ENCODE measurements around the gene IAPP. TPM values are rescaled to one million over a fixed set of nuclear protein-coding genes. Genes with fewer than 3 reads are reported as not detected.

The IAPP gene
- total RNA-seq, 2 donors from 2014 or later: 3.6 to 111 TPM

DNA sequence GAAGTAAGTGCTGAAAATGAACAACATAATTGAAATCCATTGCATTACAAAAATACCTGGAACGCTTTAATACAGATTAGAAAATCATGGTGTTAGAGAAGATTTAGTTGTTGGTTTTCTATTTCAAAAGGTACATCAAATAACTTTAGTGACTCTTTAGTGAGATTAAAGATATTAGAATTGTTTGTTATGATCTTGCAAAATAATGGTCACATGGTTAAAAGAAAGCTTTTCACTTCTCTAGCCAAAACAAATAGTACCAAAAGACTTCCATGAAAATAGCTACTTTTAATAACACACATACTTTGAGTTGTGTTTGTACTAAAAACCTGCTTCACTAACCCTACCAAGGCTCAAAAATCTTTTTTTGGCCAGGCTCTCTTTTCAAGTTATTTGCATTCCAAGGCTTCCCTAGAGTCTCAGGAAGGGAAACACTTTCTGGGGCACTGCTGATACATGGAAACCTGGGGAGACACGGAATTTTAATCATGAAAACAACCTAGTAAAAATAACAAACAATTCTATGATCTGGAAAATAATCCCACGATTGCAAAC, 37.9 kb upstream of the IAPP start, which contains the start of gene SLCO1A2:
SLCO1A2 (minus strand) TSS at position 147 of the 555 bp plus-strand sequence. CDS start 270 bp downstream, outside the sequence.
- intact Hi-C loops (cut with DNase I): no loop called here
- Histone ChIP-seq H3K36me3 (replicated peaks in 1 of 2; ENCODE audit: insufficient read depth in 1 of 2, low read depth in 2 of 2) (no peaks in the 10 kb centered on the region), H3K9me3 (no peaks in the 10 kb centered on the region), H3K27ac (no peak within 1 kb of the TSS), H3K4me3 (no peak within 1 kb of the TSS), H3K27me3 (no peaks in the 10 kb centered on the region), H3K4me1 (no peaks in the 10 kb centered on the region)
- DNase-seq (no peak), ATAC-seq (no peak)
- TF ChIP-seq POLR2A (IDR thresholded peaks at IDR 0.05): no peak
- TF ChIP-seq, protein P1, sequence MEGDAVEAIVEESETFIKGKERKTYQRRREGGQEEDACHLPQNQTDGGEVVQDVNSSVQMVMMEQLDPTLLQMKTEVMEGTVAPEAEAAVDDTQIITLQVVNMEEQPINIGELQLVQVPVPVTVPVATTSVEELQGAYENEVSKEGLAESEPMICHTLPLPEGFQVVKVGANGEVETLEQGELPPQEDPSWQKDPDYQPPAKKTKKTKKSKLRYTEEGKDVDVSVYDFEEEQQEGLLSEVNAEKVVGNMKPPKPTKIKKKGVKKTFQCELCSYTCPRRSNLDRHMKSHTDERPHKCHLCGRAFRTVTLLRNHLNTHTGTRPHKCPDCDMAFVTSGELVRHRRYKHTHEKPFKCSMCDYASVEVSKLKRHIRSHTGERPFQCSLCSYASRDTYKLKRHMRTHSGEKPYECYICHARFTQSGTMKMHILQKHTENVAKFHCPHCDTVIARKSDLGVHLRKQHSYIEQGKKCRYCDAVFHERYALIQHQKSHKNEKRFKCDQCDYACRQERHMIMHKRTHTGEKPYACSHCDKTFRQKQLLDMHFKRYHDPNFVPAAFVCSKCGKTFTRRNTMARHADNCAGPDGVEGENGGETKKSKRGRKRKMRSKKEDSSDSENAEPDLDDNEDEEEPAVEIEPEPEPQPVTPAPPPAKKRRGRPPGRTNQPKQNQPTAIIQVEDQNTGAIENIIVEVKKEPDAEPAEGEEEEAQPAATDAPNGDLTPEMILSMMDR (IDR thresholded peaks at IDR 0.05): no peak
- 56 to 59% methylated on average over 3 of the region's 3 CpGs for WGBS, 2 donors

DNA sequence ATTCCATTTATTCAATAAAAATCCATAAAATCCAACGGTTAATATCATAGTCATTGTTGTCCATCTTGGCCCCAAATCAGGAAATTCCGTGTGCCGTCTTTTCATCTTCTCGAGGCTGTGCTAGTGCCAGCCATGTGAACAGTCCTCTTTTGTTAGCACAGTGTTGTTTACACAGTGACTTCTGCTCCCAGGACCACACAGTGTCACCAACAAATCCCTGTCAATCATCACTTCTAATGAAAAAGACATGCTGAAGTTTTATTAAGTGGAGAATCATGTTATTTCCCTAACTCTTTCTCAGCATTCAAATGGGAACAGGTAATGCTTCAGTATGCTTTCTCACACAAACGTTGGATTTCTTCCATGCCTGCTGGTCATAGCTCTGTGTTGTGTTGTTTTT, 36.0 kb upstream of the IAPP start:
- Histone ChIP-seq H3K4me1 (no peaks in the 10 kb centered on the region), H3K27me3 (no peaks in the 10 kb centered on the region), H3K36me3 (replicated peaks in 1 of 2; ENCODE audit: insufficient read depth in 1 of 2, low read depth in 2 of 2) (no peaks in the 10 kb centered on the region), H3K4me3 (no peak overlapping the region), H3K9me3 (no peaks in the 10 kb centered on the region), H3K27ac (no peak overlapping the region)
- ATAC-seq (no peak), DNase-seq (no peak)
- 10 to 18% methylated on average over 5 of the region's 5 CpGs for WGBS, 2 donors
- TF ChIP-seq POLR2A (IDR thresholded peaks at IDR 0.05): no peak
- TF ChIP-seq, protein P1 (IDR thresholded peaks at IDR 0.05): no peak
- intact Hi-C loops (cut with DNase I): no loop called here

DNA sequence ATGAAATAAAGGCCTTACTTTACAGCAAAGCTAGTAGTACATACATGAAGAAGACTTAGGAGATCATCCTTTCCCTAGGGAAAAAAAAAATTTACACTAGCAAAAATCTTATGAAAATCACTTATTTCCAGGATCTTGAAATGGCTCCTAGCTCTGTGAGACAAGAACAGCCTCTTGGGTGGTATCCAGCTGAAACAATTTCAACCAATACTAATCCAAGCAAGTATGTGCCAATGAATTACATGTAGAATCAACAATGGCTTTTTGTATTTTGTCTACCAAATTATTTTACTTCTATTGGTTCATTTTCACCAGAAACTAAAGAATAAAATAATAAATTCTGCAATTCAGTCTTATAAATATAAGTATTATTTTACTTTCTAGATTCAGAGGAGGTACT, 35.2 kb upstream of the IAPP start:
- ATAC-seq: no peak
- H3K9me3 ChIP-seq: no peaks in the 10 kb centered on the region
- TF ChIP-seq, protein P1 (IDR thresholded peaks at IDR 0.05): no peak
- no peak for TF ChIP-seq POLR2A (IDR thresholded peaks at IDR 0.05)
- no peak overlapping the region for H3K4me3 ChIP-seq
- H3K27ac ChIP-seq: no peak overlapping the region
- intact Hi-C loops (cut with DNase I): no loop called here
- H3K4me1 ChIP-seq: no peaks in the 10 kb centered on the region
- no peak for DNase-seq
- H3K27me3 ChIP-seq: no peaks in the 10 kb centered on the region
- no peaks in the 10 kb centered on the region for H3K36me3 ChIP-seq (replicated peaks in 1 of 2; ENCODE audit: insufficient read depth in 1 of 2, low read depth in 2 of 2)

DNA sequence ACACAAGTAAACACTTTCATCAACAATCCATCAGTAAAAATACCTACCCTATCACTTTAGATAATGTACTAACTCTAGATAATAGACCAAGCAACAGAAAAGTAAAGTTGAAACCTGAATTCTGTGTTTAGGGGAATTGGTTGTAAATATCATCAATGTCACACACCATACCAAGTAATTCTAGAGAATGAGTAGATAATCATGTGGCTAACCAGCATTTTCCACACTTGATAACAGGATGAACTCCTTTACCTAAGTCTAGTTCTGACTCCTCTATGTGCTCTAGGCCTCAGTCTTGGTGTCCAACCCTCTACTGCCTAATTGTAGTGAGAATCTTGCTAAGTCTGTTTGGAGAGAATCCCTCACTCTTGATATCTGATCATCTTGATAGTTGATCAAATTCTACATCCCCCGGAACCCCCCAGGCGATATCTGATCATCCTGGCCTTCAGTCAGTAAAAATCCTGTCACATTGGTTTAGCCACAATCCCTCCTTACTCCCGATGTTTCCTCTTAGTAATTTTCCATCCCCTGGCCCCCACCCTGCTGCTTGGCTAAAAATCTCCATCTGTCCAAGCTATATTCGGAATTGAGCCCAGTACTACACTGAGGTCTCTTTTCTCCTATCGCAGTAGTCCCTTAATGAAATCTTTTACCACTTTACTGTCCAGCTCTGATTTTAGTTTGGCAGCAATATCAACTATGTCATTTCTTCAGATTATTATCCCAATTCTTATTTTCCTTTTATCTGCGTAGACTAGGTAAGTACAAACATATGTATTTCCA, 34.5 kb upstream of the IAPP start:
- H3K4me1 ChIP-seq: no peaks in the 10 kb centered on the region
- no peak overlapping the region for H3K4me3 ChIP-seq
- no peaks in the 10 kb centered on the region for H3K36me3 ChIP-seq (replicated peaks in 1 of 2; ENCODE audit: insufficient read depth in 1 of 2, low read depth in 2 of 2)
- no peaks in the 10 kb centered on the region for H3K9me3 ChIP-seq
- no peak for TF ChIP-seq POLR2A (IDR thresholded peaks at IDR 0.05)
- TF ChIP-seq, protein P1 (IDR thresholded peaks at IDR 0.05): no peak
- no peaks in the 10 kb centered on the region for H3K27me3 ChIP-seq
- ATAC-seq: no peak
- no peak for DNase-seq
- no peak overlapping the region for H3K27ac ChIP-seq
- WGBS, 2 donors: 81 to 95% methylated on average over 6 of the region's 6 CpGs
- intact Hi-C loops (cut with DNase I): no loop called here

Data from body of pancreas (tissue), 4 donors.